GM18951 (cell line): ENCODE measurements around the gene ZNF785.

ENCODE experiments used
- POLR2A ChIP-seq: IDR thresholded peaks from 4 replicates; pipeline ENCODE4 v1.6.1; 2011; ENCODE audit warnings: mild to moderate bottlenecking; ENCODE audit not compliant: insufficient read length, insufficient read depth; ENCODE audit errors: extremely low read depth
- in situ Hi-C: fragments of 300-500 bp; cut with MboI; formaldehyde crosslinking; loops from one replicate; pipeline ENCODE4 v1.12.0; 2022; ENCODE audit warnings: low sequenced_read_pairs, mixed read lengths, inconsistent platforms; ENCODE audit not compliant: unreplicated experiment

The ZNF785 gene

GRCh38 chr16:30566531-30566930, 19.0 kb downstream of the ZNF785 start:
- in situ Hi-C loops, result no loop called here
- no peak for TF ChIP-seq POLR2A

- TF ChIP-seq POLR2A, result no peak
- in situ Hi-C loops, result no loop called here
Observed at GRCh38 chr16:30565984-30566383, 19.5 kb downstream of the ZNF785 start.

- no peak for TF ChIP-seq POLR2A
- in situ Hi-C loops, result no loop called here
Observed at GRCh38 chr16:30565526-30565925, 20.0 kb downstream of the ZNF785 start.

GRCh38 chr16:30562021-30562420, 23.5 kb downstream of the ZNF785 start:
- in situ Hi-C loops, result no loop called here
- no peak for TF ChIP-seq POLR2A

GRCh38 chr16:30561089-30561816, 24.2 kb downstream of the ZNF785 start:
- no peak for TF ChIP-seq POLR2A
- in situ Hi-C loops, result no loop called here

GRCh38 chr16:30559690-30560089, 25.8 kb downstream of the ZNF785 start:
- no peak for TF ChIP-seq POLR2A
- in situ Hi-C loops, result no loop called here

- in situ Hi-C loops, result no loop called here
- TF ChIP-seq POLR2A, result no peak
Observed at GRCh38 chr16:30558789-30559377, 26.6 kb downstream of the ZNF785 start.

GRCh38 chr16:30557957-30558788, 27.3 kb downstream of the ZNF785 start, which contains the start of gene ZNF764:
Gene ZNF764, minus strand, starts transcription at chr16:30558374. Its CDS starts 192 bp downstream, at chr16:30558182.
- peak; percentile 63 for TF ChIP-seq POLR2A
- in situ Hi-C loops, result no loop called here

- TF ChIP-seq POLR2A, result no peak
- in situ Hi-C loops, result no loop called here
Observed at GRCh38 chr16:30557707-30557956, 27.9 kb downstream of the ZNF785 start.

GRCh38 chr16:30556125-30556473, 29.4 kb downstream of the ZNF785 start:
- no peak for TF ChIP-seq POLR2A

GRCh38 chr16:30555315-30556124, 30.0 kb downstream of the ZNF785 start:
- TF ChIP-seq POLR2A, result no peak
- in situ Hi-C loops, result no loop called here

More at GRCh38 chr16:30556125-30556473, 29.4 kb downstream of the ZNF785 start:
- in situ Hi-C loops, result no loop called here

- no peak for TF ChIP-seq POLR2A
- in situ Hi-C loops, result no loop called here
Observed at GRCh38 chr16:30554557-30555314, 30.8 kb downstream of the ZNF785 start.
